Retina (tissue), 1 donor: ENCODE data around the gene EGFR.
A peak's percentile ranks its signal among the peaks of the same experiment; 100 is the strongest.

Experiments
- DNase-seq: peaks from one replicate; pipeline ENCODE4 v3.0.0-alpha.2; 2016

EGFR gene

GRCh38 chr7:55255496-55256445 is 237.0 kb downstream of the EGFR start:
- DNase-seq = peak; percentile 95

- DNase-seq = no peak
Measured at GRCh38 chr7:55258631-55259030, 239.8 kb downstream of the EGFR start.

GRCh38 chr7:55260171-55260570 is 241.4 kb downstream of the EGFR start:
- no peak for DNase-seq

- DNase-seq = no peak
Measured at GRCh38 chr7:55260676-55261385, 242.0 kb downstream of the EGFR start.
